Stimulated activated naive CD8-positive, alpha-beta T cell treated with anti-CD3 and anti-CD28 coated beads, Interleukin-15, Interleukin-2, amounts not matched to agents 100 ng/mL and 50 ng/mL, for 24 hours (primary cell): ENCODE measurements around the gene NEK3.
"Not testable (repeated sequence)": the region's sequence is repeated elsewhere in the genome, so short reads cannot be mapped to it uniquely, and the experiment has no call there.

Experiments used
- H3K27ac Mint-ChIP-seq: one replicate; pipeline ENCODE4 v1.8.0; 2021; ENCODE audit warnings: mild to moderate bottlenecking, mixed read lengths
- H3K27me3 Mint-ChIP-seq: one replicate; pipeline ENCODE4 v1.8.0; 2021; ENCODE audit warnings: mixed read lengths
- H3K36me3 Mint-ChIP-seq: one replicate; pipeline ENCODE4 v1.8.0; 2021; ENCODE audit warnings: low read depth, mixed read lengths
- H3K4me1 Mint-ChIP-seq: one replicate; pipeline ENCODE4 v1.8.0; 2021; ENCODE audit warnings: low read depth, mixed read lengths
- H3K4me3 Mint-ChIP-seq: one replicate; pipeline ENCODE4 v1.8.0; 2021; ENCODE audit warnings: mild to moderate bottlenecking, mixed read lengths
- H3K9me3 Mint-ChIP-seq: one replicate; pipeline ENCODE4 v1.8.0; 2021; ENCODE audit warnings: mixed read lengths

NEK3 gene

DNA sequence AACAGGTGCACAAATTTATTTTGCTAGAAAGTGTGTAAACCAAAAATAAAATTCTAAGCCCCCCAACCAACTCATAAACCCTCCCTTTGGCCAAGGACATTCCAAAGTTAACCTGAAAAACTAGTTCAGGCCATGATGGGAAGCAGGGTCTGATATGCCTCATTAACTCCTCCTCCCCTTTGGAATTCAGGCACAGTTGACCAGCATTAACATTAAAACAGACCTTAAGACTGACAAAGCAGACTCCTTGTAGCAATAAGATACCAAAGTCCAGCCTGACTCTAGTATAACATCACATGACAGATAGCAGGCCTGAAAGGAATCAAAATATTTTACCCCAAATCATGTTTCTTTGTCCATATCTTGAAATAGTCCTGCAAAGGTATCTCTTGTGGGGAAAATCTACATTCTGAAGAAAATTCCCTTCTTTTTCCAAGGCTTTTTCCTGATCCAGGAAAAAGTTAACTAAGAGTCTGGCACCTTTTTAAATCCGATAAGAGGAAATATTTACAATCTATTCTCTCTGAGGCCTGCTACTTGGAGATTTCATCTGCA lies 50.2 kb downstream of the NEK3 start:
- Mint-ChIP-seq H3K36me3 (no peaks in the 10 kb centered on the region), H3K4me1 (no peaks in the 10 kb centered on the region), H3K9me3 (no peaks in the 10 kb centered on the region), H3K4me3 (no peak overlapping the region), H3K27me3 (peaks cover 8% of the 10 kb centered on the region), H3K27ac (no peak overlapping the region)

DNA sequence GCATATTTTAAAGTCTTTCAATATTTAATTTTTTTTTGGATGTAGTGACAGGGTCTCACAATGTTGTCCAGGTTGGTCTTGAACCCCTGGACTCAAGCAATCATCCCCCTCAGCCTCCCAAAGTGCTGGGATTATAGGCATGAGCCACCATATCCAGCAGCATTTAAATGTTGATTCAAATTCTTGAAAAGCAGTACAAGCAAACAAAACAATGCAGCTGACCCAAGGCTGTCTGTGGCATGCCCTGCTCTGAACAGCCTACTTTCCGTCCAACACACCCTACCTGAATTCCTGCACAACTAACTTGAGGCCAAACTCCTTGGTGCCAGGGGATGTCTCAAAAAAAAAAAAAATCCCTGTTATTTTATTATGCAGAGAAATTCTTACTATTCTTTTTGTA lies 53.6 kb downstream of the NEK3 start:
- no peaks in the 10 kb centered on the region for H3K27me3 Mint-ChIP-seq
- H3K4me3 Mint-ChIP-seq, result no peak overlapping the region
- no peaks in the 10 kb centered on the region for H3K4me1 Mint-ChIP-seq
- no peaks in the 10 kb centered on the region for H3K9me3 Mint-ChIP-seq
- H3K27ac Mint-ChIP-seq, result no peak overlapping the region
- no peaks in the 10 kb centered on the region for H3K36me3 Mint-ChIP-seq

- H3K4me3 Mint-ChIP-seq, result no peak overlapping the region
- H3K27me3 Mint-ChIP-seq, result peaks cover 4% of the 10 kb centered on the region
- no peak overlapping the region for H3K27ac Mint-ChIP-seq
- H3K36me3 Mint-ChIP-seq, result no peaks in the 10 kb centered on the region
- no peaks in the 10 kb centered on the region for H3K4me1 Mint-ChIP-seq
- H3K9me3 Mint-ChIP-seq, result no peaks in the 10 kb centered on the region
These were observed 54.8 kb downstream of the NEK3 start for GRCh38 chr13:52104624-52105023.

DNA sequence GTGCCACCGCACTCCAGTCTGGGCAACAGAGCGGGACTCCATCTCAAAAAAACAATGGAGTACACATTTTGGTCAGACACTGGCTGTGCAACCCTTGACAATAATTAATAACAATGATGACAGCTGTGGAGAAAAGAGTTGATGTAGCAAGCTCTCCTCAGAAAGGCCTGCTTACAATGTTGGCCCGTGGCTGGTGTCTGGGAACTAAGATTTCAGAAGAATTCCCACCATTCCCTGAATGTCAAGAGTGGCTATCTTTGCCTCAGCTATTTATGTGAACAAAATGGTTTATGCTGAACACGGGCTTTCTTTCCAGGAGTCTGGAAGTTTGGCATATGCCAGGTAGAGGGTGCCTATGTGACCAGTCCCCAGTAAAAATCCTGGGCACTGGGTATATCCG lies 56.0 kb downstream of the NEK3 start:
- no peak overlapping the region for H3K4me3 Mint-ChIP-seq
- H3K4me1 Mint-ChIP-seq, result no peaks in the 10 kb centered on the region
- no peaks in the 10 kb centered on the region for H3K36me3 Mint-ChIP-seq
- no peak overlapping the region for H3K27ac Mint-ChIP-seq
- peaks cover 4% of the 10 kb centered on the region for H3K27me3 Mint-ChIP-seq
- no peaks in the 10 kb centered on the region for H3K9me3 Mint-ChIP-seq

GRCh38 chr13:52102423-52102822 lies 57.0 kb downstream of the NEK3 start:
- H3K9me3 Mint-ChIP-seq, H3K36me3 Mint-ChIP-seq, H3K4me3 Mint-ChIP-seq, H3K27me3 Mint-ChIP-seq, H3K27ac Mint-ChIP-seq, H3K4me1 Mint-ChIP-seq: not testable (repeated sequence)

DNA sequence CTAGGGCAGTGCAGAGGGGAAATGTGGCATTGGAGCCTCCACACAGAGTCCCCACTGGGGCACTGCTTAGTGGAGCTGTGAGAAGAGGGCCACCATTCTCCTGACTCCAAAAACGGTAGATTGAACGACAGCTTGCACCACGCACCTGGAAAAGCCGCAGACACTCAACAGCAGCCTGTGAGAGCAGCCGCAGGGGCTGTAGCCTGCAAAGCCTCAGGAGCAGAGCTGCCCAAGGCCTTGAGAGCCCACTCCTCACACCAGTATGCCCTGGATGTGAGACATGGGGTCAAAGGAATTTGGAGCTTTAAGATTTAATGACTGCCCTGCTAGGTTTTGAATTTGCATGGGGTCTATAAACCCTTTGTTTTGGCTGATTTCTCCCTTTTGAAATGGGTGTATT lies 62.2 kb downstream of the NEK3 start:
- H3K27ac Mint-ChIP-seq, result no peak overlapping the region
- no peak overlapping the region for H3K4me3 Mint-ChIP-seq
- no peaks in the 10 kb centered on the region for H3K9me3 Mint-ChIP-seq
- H3K27me3 Mint-ChIP-seq, result peaks cover 7% of the 10 kb centered on the region
- H3K36me3 Mint-ChIP-seq, result no peaks in the 10 kb centered on the region
- no peaks in the 10 kb centered on the region for H3K4me1 Mint-ChIP-seq

- no peaks in the 10 kb centered on the region for H3K4me1 Mint-ChIP-seq
- no peak overlapping the region for H3K27ac Mint-ChIP-seq
- H3K4me3 Mint-ChIP-seq, result no peak overlapping the region
- H3K36me3 Mint-ChIP-seq, result no peaks in the 10 kb centered on the region
- peaks cover 7% of the 10 kb centered on the region for H3K27me3 Mint-ChIP-seq
- H3K9me3 Mint-ChIP-seq, result no peaks in the 10 kb centered on the region
These were observed 62.6 kb downstream of the NEK3 start for GRCh38 chr13:52096748-52097147.

DNA sequence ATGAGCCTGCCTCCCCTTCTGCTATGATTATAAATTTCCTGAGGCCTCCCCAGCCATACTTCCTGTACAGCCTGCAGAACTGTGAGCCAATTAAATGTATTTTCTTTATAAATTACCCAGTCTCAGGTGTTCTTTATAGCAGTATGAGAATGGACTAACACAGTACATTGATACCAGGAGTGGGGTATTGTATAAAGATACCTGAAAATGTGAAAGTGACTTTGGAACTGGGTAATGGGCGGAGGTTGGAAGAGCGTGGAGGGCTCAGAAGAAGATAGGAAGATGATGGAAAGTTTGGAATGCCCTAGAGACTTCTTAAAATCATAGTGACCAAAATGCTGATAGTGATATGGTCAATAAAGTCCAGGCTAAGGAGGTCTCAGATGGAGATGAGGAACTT lies 63.3 kb downstream of the NEK3 start:
- Mint-ChIP-seq H3K9me3 (no peaks in the 10 kb centered on the region), H3K27ac (no peak overlapping the region), H3K4me1 (no peaks in the 10 kb centered on the region), H3K36me3 (no peaks in the 10 kb centered on the region), H3K27me3 (peaks cover 12% of the 10 kb centered on the region), H3K4me3 (no peak overlapping the region)

DNA sequence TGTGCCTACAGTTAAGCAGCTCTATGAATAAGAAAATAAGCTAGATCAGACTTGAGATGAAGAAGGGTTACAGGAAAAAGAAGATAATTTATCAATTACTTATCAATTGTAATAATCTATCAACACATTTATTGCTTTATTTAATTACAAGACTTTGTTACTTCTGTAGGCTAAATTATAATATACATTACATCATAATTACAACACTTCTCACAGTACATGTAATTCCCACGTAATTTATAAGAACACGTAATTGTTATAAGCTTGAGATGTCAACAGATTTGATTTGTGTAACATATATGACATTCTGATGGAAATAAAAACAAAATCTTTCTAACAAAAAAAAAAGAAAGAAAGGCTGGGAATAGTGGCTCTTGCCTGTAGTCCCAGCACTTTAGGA lies 67.3 kb downstream of the NEK3 start:
- Mint-ChIP-seq H3K27me3 (peaks cover 13% of the 10 kb centered on the region), H3K4me3 (no peak overlapping the region), H3K27ac (no peak overlapping the region), H3K4me1 (no peaks in the 10 kb centered on the region), H3K9me3 (no peaks in the 10 kb centered on the region), H3K36me3 (no peaks in the 10 kb centered on the region)

DNA sequence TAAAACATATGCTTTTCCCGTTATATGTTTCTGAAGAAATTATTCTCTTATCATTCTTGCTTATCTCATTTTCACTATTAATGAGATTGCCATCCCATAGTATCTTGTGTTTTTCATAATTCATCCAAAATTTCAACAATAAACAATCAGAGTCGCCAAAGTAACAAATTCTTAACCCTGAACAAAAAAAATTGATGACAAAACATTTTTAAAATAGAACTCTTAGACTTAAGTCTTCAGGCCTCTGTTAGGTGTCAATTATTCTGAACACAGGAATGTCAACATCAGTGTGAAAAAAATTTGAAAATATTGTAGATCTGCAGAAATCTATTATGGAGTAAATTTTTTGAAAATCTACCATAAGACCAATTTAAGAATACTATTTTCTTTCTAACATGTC lies 67.9 kb downstream of the NEK3 start:
- no peaks in the 10 kb centered on the region for H3K36me3 Mint-ChIP-seq
- no peak overlapping the region for H3K27ac Mint-ChIP-seq
- H3K4me3 Mint-ChIP-seq, result no peak overlapping the region

GRCh38 chr13:52085421-52085820 lies 74.0 kb downstream of the NEK3 start:
- no peaks in the 10 kb centered on the region for H3K36me3 Mint-ChIP-seq
- no peaks in the 10 kb centered on the region for H3K9me3 Mint-ChIP-seq
- H3K4me1 Mint-ChIP-seq, result no peaks in the 10 kb centered on the region
- H3K27ac Mint-ChIP-seq, result no peak overlapping the region
- no peak overlapping the region for H3K4me3 Mint-ChIP-seq
- H3K27me3 Mint-ChIP-seq, result peaks cover 4% of the 10 kb centered on the region

More for the DNA sequence above, 67.9 kb downstream of the NEK3 start:
- no peaks in the 10 kb centered on the region for H3K9me3 Mint-ChIP-seq
- H3K4me1 Mint-ChIP-seq, result no peaks in the 10 kb centered on the region
- peaks cover 13% of the 10 kb centered on the region for H3K27me3 Mint-ChIP-seq

DNA sequence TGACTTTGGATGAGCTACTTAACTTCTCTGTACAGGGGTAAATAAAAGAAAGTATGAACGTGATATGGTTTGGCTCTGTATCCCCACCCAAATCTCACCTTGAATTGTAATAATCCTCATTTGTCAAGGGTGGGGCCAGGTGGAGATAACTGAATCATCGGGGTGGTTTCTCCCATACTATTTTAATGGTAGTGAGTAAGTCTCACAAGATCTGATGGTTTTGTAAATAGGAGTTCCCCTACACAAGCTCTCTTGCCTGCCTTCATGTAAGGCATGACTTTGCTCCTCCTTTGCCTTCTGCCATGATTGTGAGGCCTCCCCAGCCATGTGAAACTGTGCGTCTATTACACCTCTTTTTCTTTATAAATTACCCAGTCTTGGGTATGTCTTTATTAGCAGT lies 74.4 kb downstream of the NEK3 start:
- not testable (repeated sequence) for H3K4me1 Mint-ChIP-seq, H3K36me3 Mint-ChIP-seq, H3K4me3 Mint-ChIP-seq, H3K27ac Mint-ChIP-seq, H3K9me3 Mint-ChIP-seq, H3K27me3 Mint-ChIP-seq
